ENCODE data around the gene NRL. TPM values are rescaled to one million over a fixed set of nuclear protein-coding genes. Genes with fewer than 3 reads are reported as not detected.

NRL gene
- total RNA-seq, 1 donor from 2014 or later, result 3.6 TPM

- H3K36me3 ChIP-seq (ENCODE audit: control insufficient read depth, insufficient read depth, low read length), result no peaks in the 10 kb centered on the region
- no peak for TF ChIP-seq CTCF (IDR thresholded peaks at IDR 0.05; ENCODE audit: insufficient read depth, low read length, poor library complexity, severe bottlenecking)
- H3K4me3 ChIP-seq (ENCODE audit: low read depth, low read length), result no peak overlapping the region
- DNase-seq (ENCODE audit: low read depth), result no peak
- peaks cover 29% of the 10 kb centered on the region for H3K27me3 ChIP-seq (ENCODE audit: control insufficient read depth, insufficient read depth, low read length)
Measured at GRCh38 chr14:24057271-24057670, 57.5 kb downstream of the NRL start.

GRCh38 chr14:24056800-24057184, 58.0 kb downstream of the NRL start:
- no peak for TF ChIP-seq CTCF (IDR thresholded peaks at IDR 0.05; ENCODE audit: insufficient read depth, low read length, poor library complexity, severe bottlenecking)
- no peak overlapping the region for H3K4me3 ChIP-seq (ENCODE audit: low read depth, low read length)
- no peak for DNase-seq (ENCODE audit: low read depth)
- no peaks in the 10 kb centered on the region for H3K36me3 ChIP-seq (ENCODE audit: control insufficient read depth, insufficient read depth, low read length)
- H3K27me3 ChIP-seq (ENCODE audit: control insufficient read depth, insufficient read depth, low read length), result peaks cover 32% of the 10 kb centered on the region

- H3K4me3 ChIP-seq (ENCODE audit: low read depth, low read length), result no peak overlapping the region
- TF ChIP-seq CTCF (IDR thresholded peaks at IDR 0.05; ENCODE audit: insufficient read depth, low read length, poor library complexity, severe bottlenecking), result no peak
- no peak for DNase-seq (ENCODE audit: low read depth)
Measured at GRCh38 chr14:24055971-24056799, 58.6 kb downstream of the NRL start.

GRCh38 chr14:24054646-24055045, 60.1 kb downstream of the NRL start:
- no peak overlapping the region for H3K4me3 ChIP-seq (ENCODE audit: low read depth, low read length)
- H3K27me3 ChIP-seq (ENCODE audit: control insufficient read depth, insufficient read depth, low read length), result peaks cover 38% of the 10 kb centered on the region
- no peaks in the 10 kb centered on the region for H3K36me3 ChIP-seq (ENCODE audit: control insufficient read depth, insufficient read depth, low read length)
- TF ChIP-seq CTCF (IDR thresholded peaks at IDR 0.05; ENCODE audit: insufficient read depth, low read length, poor library complexity, severe bottlenecking), result no peak
- no peak for DNase-seq (ENCODE audit: low read depth)

More at GRCh38 chr14:24055971-24056799, 58.6 kb downstream of the NRL start:
- Histone ChIP-seq H3K27me3 (ENCODE audit: control insufficient read depth, insufficient read depth, low read length) (peaks cover 37% of the 10 kb centered on the region), H3K36me3 (ENCODE audit: control insufficient read depth, insufficient read depth, low read length) (no peaks in the 10 kb centered on the region)

- no peak for DNase-seq (ENCODE audit: low read depth)
- Histone ChIP-seq H3K36me3 (ENCODE audit: control insufficient read depth, insufficient read depth, low read length) (no peaks in the 10 kb centered on the region), H3K4me3 (ENCODE audit: low read depth, low read length) (no peak overlapping the region), H3K27me3 (ENCODE audit: control insufficient read depth, insufficient read depth, low read length) (peaks cover 38% of the 10 kb centered on the region)
- no peak for TF ChIP-seq CTCF (IDR thresholded peaks at IDR 0.05; ENCODE audit: insufficient read depth, low read length, poor library complexity, severe bottlenecking)
Measured at GRCh38 chr14:24054324-24054641, 60.5 kb downstream of the NRL start.

Measured in kidney epithelial cell (primary cell).